Brain microvascular endothelial cell (primary cell): ENCODE measurements around the gene CCL25.

Experiments used
- DNase-seq: peaks from one replicate; pipeline ENCODE4 v3.0.0-alpha.2; 2020
- H3K27ac ChIP-seq: fragments of 250-450 bp; sonication (Bioruptor Pico); 2 replicates; pipeline ENCODE4 v1.5.1; 2020; ENCODE audit warnings: mild to moderate bottlenecking, moderate library complexity
- H3K27me3 ChIP-seq: fragments of 250-450 bp; sonication (Bioruptor Pico); replicated peaks from 2 replicates; pipeline ENCODE4 v1.5.1; 2020; ENCODE audit warnings: mild to moderate bottlenecking
- H3K36me3 ChIP-seq: fragments of 250-450 bp; sonication (Bioruptor Pico); replicated peaks from 2 replicates; pipeline ENCODE4 v1.5.1; 2020; ENCODE audit warnings: mild to moderate bottlenecking
- H3K4me3 ChIP-seq: 2 replicates; pipeline ENCODE4 v1.5.1; 2011; ENCODE audit warnings: low read depth, mild to moderate bottlenecking, control low read depth, low read length, moderate library complexity
- CTCF ChIP-seq: IDR thresholded peaks from 2 replicates; pipeline ENCODE4 v1.5.1; 2011; ENCODE audit warnings: low read depth, mild to moderate bottlenecking, moderate library complexity, low read length, control low read depth, inconsistent platforms; ENCODE audit errors: missing control alignments
- in situ Hi-C: cut with HindIII; loops from 2 replicates; pipeline ENCODE4 v1.10.0; 2017; ENCODE audit warnings: low sequenced_read_pairs, low pct_ligation_motif_present

The CCL25 gene

GRCh38 chr19:8079988-8080387 is 27.4 kb downstream of the CCL25 start:
- no peak for DNase-seq
- in situ Hi-C loops: no loop called here
- no peak for TF ChIP-seq CTCF

GRCh38 chr19:8080832-8081231 is 28.3 kb downstream of the CCL25 start:
- Histone ChIP-seq H3K4me3 (no peak overlapping the region), H3K36me3 (no peaks in the 10 kb centered on the region), H3K27ac (no peak overlapping the region), H3K27me3 (no peaks in the 10 kb centered on the region)
- TF ChIP-seq CTCF: no peak
- in situ Hi-C loops: no loop called here
- DNase-seq: no peak

More at GRCh38 chr19:8079988-8080387, 27.4 kb downstream of the CCL25 start:
- H3K27ac ChIP-seq: no peak overlapping the region
- no peaks in the 10 kb centered on the region for H3K36me3 ChIP-seq
- no peak overlapping the region for H3K4me3 ChIP-seq
- no peaks in the 10 kb centered on the region for H3K27me3 ChIP-seq

- TF ChIP-seq CTCF: no peak
- in situ Hi-C loops: no loop called here
- Histone ChIP-seq H3K36me3 (no peaks in the 10 kb centered on the region), H3K27ac (no peak overlapping the region), H3K27me3 (no peaks in the 10 kb centered on the region), H3K4me3 (no peak overlapping the region)
- DNase-seq: no peak
These were observed 29.3 kb downstream of the CCL25 start for GRCh38 chr19:8081569-8082550.

- Histone ChIP-seq H3K27me3 (no peaks in the 10 kb centered on the region), H3K4me3 (no peak overlapping the region), H3K27ac (no peak overlapping the region), H3K36me3 (no peaks in the 10 kb centered on the region)
- in situ Hi-C loops: no loop called here
- DNase-seq: no peak
- TF ChIP-seq CTCF: no peak
These were observed 30.6 kb downstream of the CCL25 start for GRCh38 chr19:8083141-8083540.

GRCh38 chr19:8084152-8084551 is 31.6 kb downstream of the CCL25 start:
- Histone ChIP-seq H3K36me3 (no peaks in the 10 kb centered on the region), H3K27me3 (no peaks in the 10 kb centered on the region), H3K4me3 (no peak overlapping the region), H3K27ac (no peak overlapping the region)
- DNase-seq: no peak
- in situ Hi-C loops: no loop called here
- TF ChIP-seq CTCF: no peak
